ENCODE measurements around the gene MYOF. TPM values are rescaled to one million over a fixed set of nuclear protein-coding genes. Genes with fewer than 3 reads are reported as not detected.

MYOF gene
- total RNA-seq, 1 experiment from 2014 or later: 376 TPM

DNA sequence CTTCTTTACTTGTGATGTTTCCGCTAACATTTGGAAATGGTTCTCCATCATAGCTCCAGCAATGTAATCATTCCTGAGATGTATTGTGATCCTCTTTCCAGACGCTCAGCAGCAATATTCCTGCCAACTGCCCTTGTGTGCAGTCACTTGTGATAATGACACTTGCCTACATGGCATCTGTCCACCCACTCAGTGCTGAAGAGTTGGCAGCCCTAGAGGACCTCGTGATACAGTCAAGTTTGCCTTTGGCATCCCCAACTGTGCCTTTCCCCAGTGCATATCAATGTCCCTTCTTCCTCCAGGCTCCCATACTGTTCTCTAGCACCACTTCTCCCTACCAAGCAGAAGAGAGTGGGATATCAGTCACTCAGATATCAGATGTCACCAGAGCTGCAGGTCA, 64.9 kb downstream of the MYOF start:
- DNase-seq (ENCODE audit: low read depth, low spot score): no peak
- H3K4me1 ChIP-seq (ENCODE audit: control insufficient read depth, insufficient read depth, low read length): peaks cover 4% of the 10 kb centered on the region; the same call in 1 of the 2 replicates
- no peaks in the 10 kb centered on the region for H3K9me3 ChIP-seq (ENCODE audit: control insufficient read depth, insufficient read depth, low read depth, low read length)
- no peak overlapping the region for H3K4me3 ChIP-seq (ENCODE audit: low read depth in 2 of 2, low read length in 2 of 2)
- no peak; the same call in 1 of the 2 replicates for ATAC-seq
- BruUV-seq (replicated peaks): no TSS peak
- intact Hi-C loops (cut with micrococcal nuclease; ENCODE audit: unreplicated experiment) (no loop called here), in situ Hi-C loops (cut with HindIII; ENCODE audit: low pct_unique_long_range_greater_than_20kb, low sequenced_read_pairs) (no loop called here)
- ChIA-PET POLR2A (no interaction called here), CTCF (no interaction called here)
- no peak overlapping the region for H3K27ac ChIP-seq (ENCODE audit: low read length)
- peaks cover 20% of the 10 kb centered on the region for H3K36me3 ChIP-seq (ENCODE audit: control insufficient read depth, insufficient read depth, low read length)
- no peaks in the 10 kb centered on the region for H3K27me3 ChIP-seq (ENCODE audit: control insufficient read depth, insufficient read depth, low read length)
- no peak for TF ChIP-seq TCF7L2 (IDR thresholded peaks at IDR 0.05; ENCODE audit: low read depth, low read length)
- TF ChIP-seq, protein P1, sequence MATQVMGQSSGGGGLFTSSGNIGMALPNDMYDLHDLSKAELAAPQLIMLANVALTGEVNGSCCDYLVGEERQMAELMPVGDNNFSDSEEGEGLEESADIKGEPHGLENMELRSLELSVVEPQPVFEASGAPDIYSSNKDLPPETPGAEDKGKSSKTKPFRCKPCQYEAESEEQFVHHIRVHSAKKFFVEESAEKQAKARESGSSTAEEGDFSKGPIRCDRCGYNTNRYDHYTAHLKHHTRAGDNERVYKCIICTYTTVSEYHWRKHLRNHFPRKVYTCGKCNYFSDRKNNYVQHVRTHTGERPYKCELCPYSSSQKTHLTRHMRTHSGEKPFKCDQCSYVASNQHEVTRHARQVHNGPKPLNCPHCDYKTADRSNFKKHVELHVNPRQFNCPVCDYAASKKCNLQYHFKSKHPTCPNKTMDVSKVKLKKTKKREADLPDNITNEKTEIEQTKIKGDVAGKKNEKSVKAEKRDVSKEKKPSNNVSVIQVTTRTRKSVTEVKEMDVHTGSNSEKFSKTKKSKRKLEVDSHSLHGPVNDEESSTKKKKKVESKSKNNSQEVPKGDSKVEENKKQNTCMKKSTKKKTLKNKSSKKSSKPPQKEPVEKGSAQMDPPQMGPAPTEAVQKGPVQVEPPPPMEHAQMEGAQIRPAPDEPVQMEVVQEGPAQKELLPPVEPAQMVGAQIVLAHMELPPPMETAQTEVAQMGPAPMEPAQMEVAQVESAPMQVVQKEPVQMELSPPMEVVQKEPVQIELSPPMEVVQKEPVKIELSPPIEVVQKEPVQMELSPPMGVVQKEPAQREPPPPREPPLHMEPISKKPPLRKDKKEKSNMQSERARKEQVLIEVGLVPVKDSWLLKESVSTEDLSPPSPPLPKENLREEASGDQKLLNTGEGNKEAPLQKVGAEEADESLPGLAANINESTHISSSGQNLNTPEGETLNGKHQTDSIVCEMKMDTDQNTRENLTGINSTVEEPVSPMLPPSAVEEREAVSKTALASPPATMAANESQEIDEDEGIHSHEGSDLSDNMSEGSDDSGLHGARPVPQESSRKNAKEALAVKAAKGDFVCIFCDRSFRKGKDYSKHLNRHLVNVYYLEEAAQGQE (IDR thresholded peaks at IDR 0.05; ENCODE audit: insufficient read depth in 1 of 2, low read depth in 2 of 2, low read length in 1 of 2): peak; percentile 78 to 81

DNA sequence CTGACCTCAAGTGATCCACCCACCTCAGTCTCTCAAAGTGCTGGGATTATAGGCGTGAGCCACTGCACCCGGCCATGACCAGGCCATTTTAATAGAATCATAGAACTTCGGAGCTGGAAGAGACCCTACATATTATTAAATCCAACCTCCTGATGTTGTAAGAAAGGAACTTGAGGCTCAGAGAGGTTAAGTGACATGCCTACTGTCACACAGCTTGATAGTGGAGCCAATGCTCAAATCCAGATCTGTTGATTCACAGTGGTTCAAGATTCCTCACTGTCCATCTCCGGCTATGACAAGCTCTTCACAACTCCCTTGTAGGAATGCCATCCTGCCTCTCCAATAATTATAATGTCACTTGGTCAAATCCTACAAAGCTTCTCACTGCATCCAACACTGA, 65.3 kb downstream of the MYOF start:
- TSS peak; percentile 3 for BruUV-seq (replicated peaks)
- Histone ChIP-seq H3K36me3 (ENCODE audit: control insufficient read depth, insufficient read depth, low read length) (peaks cover 18% of the 10 kb centered on the region), H3K27me3 (ENCODE audit: control insufficient read depth, insufficient read depth, low read length) (no peaks in the 10 kb centered on the region), H3K4me3 (ENCODE audit: low read depth in 2 of 2, low read length in 2 of 2) (no peak overlapping the region), H3K27ac (ENCODE audit: low read length) (no peak overlapping the region), H3K9me3 (ENCODE audit: control insufficient read depth, insufficient read depth, low read depth, low read length) (no peaks in the 10 kb centered on the region), H3K4me1 (ENCODE audit: control insufficient read depth, insufficient read depth, low read length) (peaks cover 4% of the 10 kb centered on the region; the same call in 1 of the 2 replicates)
- in situ Hi-C loops (cut with HindIII; ENCODE audit: low pct_unique_long_range_greater_than_20kb, low sequenced_read_pairs): no loop called here
- intact Hi-C loops (cut with micrococcal nuclease; ENCODE audit: unreplicated experiment): no loop called here
- DNase-seq (ENCODE audit: low read depth, low spot score): no peak
- no peak for TF ChIP-seq SIN3A (IDR thresholded peaks at IDR 0.05; ENCODE audit: borderline replicate concordance, insufficient read depth, low read depth, low read length)
- TF ChIP-seq CTCF (IDR thresholded peaks at IDR 0.05): no peak
- TF ChIP-seq TCF7L2 (IDR thresholded peaks at IDR 0.05; ENCODE audit: low read depth, low read length): no peak
- TF ChIP-seq, protein P1 (IDR thresholded peaks at IDR 0.05; ENCODE audit: insufficient read depth in 1 of 2, low read depth in 2 of 2, low read length in 1 of 2): no peak
- TF ChIP-seq POLR2AphosphoS5 (IDR thresholded peaks at IDR 0.05; ENCODE audit: low read depth, low read length): no peak
- ATAC-seq: no peak
- CTCF ChIA-PET: no interaction called here
- POLR2A ChIA-PET: no interaction called here
